HG03175 (cell line): ENCODE results near the gene JARID2.

Source experiments
- ATAC-seq: cut with Tn5 transposase; IDR thresholded peaks from one replicate; pipeline ENCODE4 v1.9.1; 2021; ENCODE audit warnings: mild to moderate bottlenecking, moderate library complexity; ENCODE audit not compliant: unreplicated experiment

JARID2 gene

DNA sequence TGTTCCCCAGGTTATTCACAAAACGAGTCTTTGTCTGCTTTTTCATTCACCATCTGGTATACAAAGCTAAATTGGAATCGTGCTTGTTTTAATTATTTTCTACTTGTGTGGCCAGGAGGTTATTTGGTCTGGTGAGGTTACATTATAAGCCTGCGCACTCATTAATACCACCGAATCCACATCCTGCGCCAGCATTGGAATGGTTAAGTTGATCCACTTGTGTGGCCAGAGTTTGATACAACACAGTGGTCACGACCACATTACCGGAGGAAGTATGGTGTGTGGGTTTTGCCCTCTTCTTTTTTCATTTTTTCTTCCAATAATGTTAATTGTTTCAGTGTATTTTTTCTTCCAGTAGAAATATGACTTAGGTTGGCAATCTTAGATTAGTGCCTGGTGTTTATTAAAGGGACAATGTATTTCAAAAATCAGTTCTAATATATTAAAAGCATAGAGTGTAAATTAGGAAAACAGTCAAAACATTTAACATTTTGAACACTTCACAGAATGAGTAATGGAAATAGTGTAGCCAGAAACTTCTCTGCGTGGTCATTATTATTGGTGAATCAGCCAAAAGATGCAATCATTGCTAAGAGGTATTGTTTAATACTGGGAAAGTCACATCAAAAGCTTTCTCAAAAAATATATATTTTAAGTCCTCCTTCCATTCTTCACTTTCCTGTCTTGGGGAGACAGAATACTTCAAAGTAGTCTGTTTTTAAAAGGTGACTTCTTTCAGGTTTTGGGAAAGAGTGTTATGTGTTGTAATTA lies 84.5 kb downstream of the JARID2 start:
- ATAC-seq, result no peak

DNA sequence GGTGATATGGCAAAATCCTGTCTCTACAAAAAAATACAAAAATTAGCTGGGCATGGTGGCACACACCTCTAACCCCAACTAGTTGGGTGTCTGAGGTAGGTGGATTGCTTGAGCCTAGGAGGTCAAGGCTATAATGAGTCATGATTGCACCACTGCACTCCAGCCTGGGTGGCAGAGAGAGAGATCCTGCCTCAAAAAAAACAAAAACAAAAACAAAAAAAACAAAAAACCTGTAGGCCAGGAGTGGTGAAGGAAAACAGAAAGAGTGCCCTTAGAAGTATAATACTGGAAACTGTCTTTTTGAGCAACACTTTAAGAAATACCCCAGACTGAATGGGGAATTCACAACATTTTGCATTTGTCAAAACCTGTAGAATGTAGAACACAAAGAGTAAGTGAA lies 85.3 kb downstream of the JARID2 start:
- ATAC-seq, result peak; percentile 33

DNA sequence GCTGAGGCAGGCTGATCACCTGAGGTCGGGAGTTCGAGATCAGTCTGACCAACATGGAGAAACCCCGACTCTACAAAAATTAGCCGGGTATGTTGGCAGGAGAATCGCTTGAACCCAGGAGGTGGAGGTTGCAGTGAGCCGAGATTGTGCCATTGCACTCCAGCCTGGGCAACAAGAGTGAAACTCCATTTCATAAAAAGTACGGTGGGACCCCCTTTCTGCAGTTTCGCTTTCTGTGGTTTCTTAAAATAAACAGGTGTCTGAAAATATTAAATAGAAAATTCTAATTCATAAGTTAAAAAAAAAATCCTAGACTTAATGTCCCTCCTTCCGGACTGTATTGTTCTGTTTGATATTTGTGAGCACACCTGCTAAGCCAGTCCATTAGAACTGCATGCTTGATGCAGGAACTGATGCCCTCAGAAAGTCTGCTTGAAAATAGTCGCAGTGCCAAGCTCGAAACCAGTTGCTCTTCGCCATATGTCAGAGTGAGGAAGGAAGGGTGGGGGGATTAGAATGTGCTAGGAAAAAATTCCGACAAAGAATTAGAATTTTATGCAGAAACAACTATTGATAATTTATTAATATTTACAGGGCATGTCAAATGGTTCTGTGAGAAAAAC lies 85.9 kb downstream of the JARID2 start:
- no peak for ATAC-seq

DNA sequence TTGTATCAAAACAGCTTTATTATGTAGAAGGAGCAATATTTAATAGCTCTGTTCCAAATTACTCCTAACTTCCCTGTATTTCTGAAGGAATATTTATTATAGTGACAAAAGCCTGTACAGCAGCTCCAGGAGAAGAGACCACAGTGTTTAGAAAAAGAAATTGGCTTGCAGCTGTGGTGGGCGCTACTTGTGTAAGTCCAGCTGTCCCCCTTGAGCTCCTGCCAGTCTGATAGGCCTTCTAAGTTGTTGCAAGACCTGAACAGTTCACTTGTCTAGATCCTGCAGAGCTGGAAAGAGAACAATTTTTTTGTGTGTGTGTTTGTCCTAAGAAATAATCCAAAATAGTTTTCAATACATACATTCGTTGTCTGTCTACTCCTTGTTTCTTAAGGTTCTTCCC lies 86.6 kb downstream of the JARID2 start:
- ATAC-seq, result no peak

DNA sequence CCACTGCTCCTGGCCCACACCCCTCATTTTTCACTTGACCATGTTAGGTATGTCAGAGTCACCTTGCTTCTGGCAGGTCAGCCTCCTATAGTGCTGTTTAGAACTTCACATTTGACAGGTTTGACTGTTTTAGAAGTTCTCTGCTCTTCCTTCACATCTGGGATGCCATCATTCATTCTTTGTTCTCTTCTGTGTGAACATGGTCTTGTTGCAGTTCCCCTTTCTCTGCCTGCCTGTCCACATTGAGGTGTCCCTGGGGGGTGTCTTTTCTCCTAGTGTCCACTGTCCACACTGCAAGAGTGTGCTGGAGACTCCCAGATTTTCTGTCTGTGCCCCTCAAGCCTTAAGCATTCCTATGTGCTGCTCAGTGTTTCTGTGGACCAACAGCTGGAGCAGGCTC lies 89.5 kb downstream of the JARID2 start:
- ATAC-seq, result no peak

DNA sequence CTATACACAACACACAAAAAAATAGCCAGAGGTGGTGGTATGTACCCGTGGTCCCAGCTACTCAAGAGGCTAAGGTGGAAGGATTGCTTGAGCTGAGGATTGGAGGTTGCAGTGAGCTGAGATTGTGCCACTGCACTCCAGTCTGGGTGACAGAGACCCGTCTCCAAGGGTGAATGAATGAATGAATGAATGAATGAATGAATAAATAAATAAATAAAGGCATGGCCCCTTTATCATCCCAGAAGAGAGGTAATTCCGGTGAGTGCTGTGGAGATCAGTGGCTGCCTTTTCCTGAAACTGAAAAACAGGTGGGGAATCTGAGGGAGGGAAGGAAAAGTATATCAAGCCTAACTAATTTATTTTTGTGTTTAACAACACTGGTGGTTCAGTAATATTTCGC lies 90.0 kb downstream of the JARID2 start:
- ATAC-seq, result no peak

DNA sequence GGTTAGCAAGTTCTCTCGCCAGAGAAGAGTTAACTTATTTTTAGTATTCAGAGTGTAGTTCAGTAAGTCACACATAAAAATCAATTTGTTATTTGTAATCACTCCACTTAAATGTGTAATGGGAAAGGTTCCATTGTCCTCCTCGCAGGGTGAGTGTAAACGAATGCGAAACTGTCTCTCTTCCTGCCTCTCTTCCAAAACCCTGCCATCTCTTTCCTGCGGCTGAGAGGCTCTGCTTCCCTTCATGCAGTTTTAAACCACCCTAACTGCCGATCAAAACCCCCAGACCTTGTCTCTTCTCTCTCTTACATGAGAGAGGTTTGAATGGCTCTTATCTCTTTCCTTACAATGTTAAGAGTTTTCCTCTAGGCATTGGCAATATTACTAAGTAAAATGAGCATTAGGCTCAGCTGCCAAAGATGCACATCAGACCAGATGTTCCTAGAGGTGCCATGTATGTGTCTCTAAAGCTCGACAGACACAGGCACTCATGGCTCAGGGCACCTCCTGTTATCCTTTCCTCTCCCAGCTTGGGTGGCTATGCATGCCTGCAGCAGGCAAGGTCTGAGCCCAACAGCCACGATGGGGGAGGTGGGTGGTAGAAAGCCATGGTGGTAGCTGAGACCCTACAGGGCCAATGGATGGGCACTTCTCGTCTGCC lies 91.2 kb downstream of the JARID2 start:
- no peak for ATAC-seq

DNA sequence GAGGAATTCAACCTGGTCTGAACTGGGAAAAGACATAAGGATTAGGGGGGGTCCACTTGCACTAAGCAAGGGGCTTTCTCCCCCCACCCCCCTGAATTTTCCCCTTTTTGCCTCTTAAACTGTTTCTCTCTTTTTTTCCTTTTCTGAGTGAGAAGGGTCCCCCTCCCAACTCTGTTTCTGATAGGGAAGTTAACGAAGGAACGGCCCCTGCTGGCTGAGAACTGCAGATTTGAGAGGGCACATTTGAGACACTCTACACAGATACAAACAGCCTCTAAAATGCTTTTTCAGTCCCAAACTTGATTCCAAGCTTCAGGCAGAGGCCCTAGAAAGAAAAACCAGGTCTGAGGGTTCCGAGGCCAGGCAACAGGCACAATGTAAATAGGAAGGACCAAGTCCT lies 91.7 kb downstream of the JARID2 start:
- no peak for ATAC-seq

DNA sequence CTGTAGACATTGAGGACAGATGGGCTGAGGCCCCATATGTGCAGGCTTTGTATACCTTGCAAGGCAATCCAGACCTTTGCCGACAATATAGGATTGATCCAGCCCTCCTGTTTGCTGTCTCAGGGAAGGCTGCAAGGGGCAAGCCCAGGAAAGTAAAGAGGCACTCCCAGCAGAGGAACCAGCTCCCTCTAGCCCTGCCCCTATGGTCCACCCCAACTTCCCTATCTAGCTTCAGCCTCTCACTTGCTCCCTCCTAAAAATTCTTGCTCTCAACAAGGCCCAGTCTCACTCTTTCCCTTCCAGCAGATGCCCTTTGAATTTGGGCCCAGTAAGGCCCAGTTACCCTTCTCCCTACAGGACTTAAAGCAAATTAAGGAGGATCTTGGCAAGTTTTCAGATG lies 92.6 kb downstream of the JARID2 start:
- no peak for ATAC-seq

DNA sequence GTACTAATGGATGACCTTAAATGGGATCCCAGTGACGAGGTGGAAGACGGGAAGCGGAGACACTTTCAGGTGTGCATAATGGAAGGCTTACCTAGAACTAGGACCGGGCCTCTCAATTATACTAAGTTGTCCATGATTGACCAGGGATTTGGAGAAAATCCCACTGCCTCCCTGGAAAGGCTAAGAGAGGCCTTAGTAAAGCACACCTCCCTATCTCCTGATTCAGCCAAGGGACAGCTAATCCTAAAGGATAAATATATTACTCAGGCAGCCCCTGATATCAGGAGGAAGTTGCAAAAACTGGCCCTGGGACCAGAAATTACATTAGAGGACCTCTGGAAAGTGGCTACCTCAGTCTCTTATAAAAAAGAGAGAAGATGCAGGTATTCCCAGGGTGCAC lies 93.2 kb downstream of the JARID2 start:
- no peak for ATAC-seq

DNA sequence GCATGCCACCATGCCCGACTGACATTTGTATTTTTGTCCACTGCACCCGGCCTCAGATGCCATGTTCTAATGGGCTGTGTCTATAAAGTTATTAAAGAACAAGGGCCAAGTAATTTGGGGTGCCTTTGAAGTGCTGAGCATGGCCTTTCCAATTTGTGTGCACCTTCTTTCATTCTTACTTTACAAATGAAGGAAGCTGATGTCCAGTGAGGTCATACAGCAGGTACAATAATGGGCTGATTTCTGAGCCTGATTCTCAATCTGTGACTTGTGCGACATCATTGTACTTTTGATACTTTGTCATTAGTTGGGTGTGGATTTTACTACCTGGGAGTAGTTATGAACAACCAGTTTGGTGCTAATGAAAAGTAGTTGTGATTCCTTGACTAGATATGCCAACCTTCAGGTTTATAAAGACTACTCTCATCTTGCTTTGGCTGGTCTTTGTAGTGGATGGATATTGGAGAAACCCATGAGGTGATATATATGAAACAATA lies 94.3 kb downstream of the JARID2 start:
- ATAC-seq, result no peak

DNA sequence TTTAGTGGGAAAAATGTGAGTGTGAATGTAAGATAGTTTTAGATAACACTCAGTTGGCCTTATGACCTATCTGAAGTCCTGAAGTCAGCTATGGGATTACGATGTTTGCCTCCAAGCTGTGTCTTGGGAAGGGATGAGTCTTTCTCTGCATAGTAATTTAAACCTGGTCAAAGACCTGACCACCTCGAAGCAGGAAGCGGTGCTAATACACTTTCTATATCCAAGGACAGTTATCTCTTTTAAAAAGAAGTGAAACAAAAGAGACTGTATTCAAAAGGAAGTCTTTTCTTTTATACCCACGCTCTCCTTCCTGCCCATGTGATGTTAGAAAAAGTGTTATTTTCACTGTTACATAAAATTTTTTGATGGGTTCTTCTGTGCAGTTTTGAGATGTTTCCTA lies 94.9 kb downstream of the JARID2 start:
- ATAC-seq, result no peak

DNA sequence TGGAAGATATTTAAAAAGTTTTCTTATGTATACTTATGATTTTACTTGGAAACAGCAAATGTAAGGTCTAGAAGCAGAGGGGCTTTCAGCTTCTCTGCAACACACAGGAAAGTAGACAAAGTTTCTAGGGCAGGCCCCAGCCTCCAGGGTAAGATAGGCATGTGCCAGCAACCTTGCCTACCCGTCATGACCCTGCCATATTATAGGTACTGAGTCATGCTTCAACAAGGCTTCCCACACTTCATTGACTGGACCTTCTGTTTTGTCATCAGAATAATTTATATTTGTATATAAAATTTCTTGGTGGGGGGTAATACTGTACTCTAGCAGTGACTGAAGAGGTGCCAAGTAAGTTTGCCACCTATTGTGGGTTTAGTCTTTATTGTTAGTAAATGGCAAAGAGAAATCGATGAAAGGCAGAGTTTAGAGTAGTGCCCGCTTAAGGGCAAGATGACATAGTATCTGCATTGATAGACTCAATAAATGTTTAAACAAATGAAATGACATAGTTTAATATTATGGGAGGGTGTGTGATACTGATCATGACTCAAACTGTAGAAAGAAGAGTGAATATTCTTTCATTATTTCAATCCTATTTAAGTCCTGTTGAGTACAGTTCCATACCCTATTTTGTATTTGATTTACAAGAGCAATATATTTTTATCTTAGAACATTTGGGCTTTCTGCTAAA lies 95.6 kb downstream of the JARID2 start:
- ATAC-seq, result no peak

DNA sequence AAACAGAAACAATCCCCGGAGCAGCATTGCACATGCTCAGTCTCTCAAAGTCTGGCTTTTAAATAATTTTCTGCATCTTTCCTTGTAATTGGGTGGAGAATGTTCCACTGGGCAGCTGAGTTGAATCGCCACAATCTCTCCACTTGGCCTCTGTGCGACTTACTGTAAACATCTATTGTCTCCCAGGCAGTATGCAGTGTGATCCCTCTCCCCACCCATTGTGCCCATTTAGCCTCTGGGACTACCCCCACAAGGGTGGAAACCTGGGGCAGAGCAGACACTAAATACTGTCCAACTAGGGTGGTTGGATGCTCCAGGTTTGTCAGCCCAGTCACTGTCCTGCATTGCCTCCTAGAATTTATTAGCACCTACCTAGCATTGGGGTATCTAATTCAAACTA lies 96.2 kb downstream of the JARID2 start:
- no peak for ATAC-seq

DNA sequence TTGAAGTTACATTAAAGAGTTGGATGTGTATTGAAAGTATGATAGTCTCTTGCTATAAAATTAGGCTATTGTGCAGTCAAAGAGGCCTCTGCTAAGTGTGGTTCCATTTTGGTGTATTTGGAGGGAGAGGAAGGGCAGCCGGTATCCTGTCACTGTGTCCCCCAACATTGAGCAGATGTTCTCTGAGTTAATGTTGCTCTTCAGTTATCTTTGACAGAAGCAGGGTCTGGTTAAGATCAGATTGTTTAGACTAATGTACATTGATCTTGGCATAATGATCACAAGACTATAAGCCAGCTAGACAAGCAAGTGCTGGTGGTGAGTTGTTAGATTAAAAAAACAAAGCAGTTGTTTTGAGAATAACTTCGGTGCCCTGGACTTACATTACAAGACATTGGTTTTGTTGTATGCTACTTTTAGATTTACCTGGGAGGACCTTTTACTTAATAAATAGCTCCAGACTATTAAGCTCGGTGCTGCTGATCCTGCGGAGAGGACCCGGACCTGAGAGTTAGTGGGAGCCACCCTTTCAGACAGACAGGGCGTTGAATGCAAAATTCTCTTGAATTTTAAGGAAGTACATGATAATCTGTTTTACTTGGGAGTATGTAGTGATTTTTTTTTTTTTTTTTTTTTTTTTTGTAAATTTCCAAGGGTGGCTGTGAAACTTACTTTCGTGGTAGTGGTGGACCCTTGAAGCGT lies 97.8 kb downstream of the JARID2 start:
- no peak for ATAC-seq

DNA sequence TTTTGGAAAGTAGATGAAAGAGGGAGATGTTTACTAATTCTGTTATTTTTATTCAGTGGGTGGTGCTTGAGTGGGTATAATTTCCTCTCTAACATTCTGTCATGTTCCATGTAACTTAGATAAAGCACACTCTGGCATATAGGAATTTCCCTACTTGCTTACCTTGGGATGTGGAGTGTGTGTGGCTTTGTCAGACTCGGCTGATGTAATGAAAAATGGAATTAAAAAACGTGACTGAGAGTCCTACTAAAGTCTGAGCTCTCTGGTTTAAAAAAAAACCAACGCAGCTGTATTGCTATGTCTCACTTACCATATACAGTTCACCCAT lies 98.3 kb downstream of the JARID2 start:
- no peak for ATAC-seq

DNA sequence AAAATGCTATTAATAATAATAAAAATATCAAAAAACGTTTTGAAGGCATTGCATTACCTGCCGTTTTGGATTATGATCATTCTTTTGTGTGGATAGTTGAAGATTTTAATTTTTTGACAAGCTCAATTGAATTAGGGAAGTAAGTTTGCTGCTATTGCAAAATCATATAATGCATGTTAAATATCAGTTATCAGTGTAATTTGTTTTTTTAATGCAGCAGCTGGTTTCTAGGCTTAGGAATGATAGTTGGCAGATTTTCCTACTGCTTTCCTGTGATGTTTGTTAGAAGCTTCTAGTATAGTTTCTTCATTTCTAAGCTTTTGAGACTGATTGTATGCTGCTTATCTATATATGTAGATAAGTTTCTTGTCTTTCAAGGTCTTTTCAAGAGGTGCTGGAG lies 99.0 kb downstream of the JARID2 start:
- no peak for ATAC-seq

DNA sequence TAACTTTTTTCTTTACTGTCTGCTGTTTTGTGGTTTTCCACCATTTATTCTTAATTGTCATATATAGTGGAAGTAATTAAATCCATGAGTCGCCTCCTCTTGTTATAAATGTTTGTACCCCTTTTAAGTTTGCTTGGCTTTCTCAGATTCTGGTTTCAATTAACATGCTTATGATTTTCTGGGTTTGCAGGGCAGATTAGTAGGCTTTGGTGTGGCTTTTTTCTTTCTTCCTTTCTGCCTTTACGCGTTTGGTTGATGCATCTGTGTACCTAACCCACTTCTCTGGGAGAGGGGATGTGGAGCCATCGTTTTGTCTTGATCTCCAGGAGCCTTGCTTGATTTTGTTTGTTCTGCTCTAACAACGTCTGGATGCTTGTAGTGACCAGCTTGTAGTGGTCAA lies 100.4 kb downstream of the JARID2 start:
- no peak for ATAC-seq

DNA sequence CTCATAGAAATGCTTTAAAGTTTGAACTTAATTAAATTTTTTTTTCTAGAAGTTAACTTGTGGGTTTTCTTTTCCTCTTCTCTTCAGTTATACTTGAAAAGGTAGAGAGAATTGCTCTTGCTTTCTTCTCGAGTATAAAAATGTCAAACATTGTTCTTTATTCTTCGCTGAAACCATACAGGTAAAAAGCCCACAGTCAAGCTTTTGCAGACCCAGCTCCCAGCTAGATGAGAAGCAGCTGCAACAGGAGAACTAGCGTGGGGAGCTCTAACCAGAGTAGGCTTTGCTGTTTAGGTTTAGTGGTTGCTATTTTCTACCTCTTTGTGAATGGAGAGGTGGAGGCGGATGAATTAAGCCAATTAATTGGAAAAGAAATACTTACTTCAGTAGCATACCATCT lies 102.7 kb downstream of the JARID2 start:
- ATAC-seq, result no peak

DNA sequence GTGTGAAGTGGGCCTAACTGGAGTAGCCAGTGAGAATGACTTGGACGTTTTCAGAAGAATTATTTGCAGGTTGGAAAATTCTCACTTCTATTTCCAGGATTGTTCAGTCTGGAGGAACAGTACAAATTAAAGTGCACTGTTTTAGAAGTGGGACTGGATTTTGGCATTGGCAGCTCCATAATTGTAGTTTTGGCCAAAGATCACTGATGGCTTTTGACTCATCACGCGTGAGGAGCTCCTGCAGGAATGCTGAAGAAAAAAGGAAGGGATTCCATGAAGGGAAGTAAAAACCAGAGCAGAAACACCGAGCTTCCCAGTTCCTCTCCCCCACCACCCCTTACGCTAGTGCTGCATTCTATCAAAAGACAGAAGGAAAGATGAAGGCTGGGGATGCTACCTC lies 103.5 kb downstream of the JARID2 start:
- no peak for ATAC-seq
